Measurements from ENCODE around the gene CCDC141. TPM values are rescaled to one million over a fixed set of nuclear protein-coding genes. Genes with fewer than 3 reads are reported as not detected.

CCDC141 gene
- total RNA-seq, 1 experiment from 2014 or later = 0.30 TPM

- no peak for DNase-seq
- Histone ChIP-seq H3K4me2 (ENCODE audit: low read depth, low read length, poor library complexity, severe bottlenecking) (no peak overlapping the region), H3K27me3 (ENCODE audit: low read length) (no peaks in the 10 kb centered on the region), H3K9ac (ENCODE audit: low read length) (no peak overlapping the region), H3K36me3 (ENCODE audit: insufficient read depth, low read length) (no peaks in the 10 kb centered on the region), H4K20me1 (ENCODE audit: insufficient read depth, low read depth, low read length) (no peaks in the 10 kb centered on the region), H3K9me3 (ENCODE audit: low read length) (no peaks in the 10 kb centered on the region), H3K79me2 (ENCODE audit: low read length) (no peaks in the 10 kb centered on the region), H3K27ac (ENCODE audit: low read length) (no peak overlapping the region), H3K9me2 (replicated peaks; ENCODE audit: insufficient read depth, low read length) (no peaks in the 10 kb centered on the region), H3K4me3 (ENCODE audit: low read length) (no peak overlapping the region), H3K4me1 (ENCODE audit: low read length) (no peaks in the 10 kb centered on the region), H2AFZ (ENCODE audit: low read length) (no peak overlapping the region)
Measured at GRCh38 chr2:178845566-178846457, 204.1 kb downstream of the CCDC141 start.

GRCh38 chr2:178844701-178845100, 205.2 kb downstream of the CCDC141 start:
- no peaks in the 10 kb centered on the region for H3K36me3 ChIP-seq (ENCODE audit: insufficient read depth, low read length)
- no peaks in the 10 kb centered on the region for H3K4me1 ChIP-seq (ENCODE audit: low read length)
- H2AFZ ChIP-seq (ENCODE audit: low read length) = no peak overlapping the region
- no peaks in the 10 kb centered on the region for H3K9me3 ChIP-seq (ENCODE audit: low read length)
- no peak overlapping the region for H3K4me3 ChIP-seq (ENCODE audit: low read length)
- no peaks in the 10 kb centered on the region for H3K9me2 ChIP-seq (replicated peaks; ENCODE audit: insufficient read depth, low read length)
- DNase-seq = no peak
- H3K79me2 ChIP-seq (ENCODE audit: low read length) = no peaks in the 10 kb centered on the region
- H4K20me1 ChIP-seq (ENCODE audit: insufficient read depth, low read depth, low read length) = no peaks in the 10 kb centered on the region
- no peak overlapping the region for H3K27ac ChIP-seq (ENCODE audit: low read length)
- no peak overlapping the region for H3K9ac ChIP-seq (ENCODE audit: low read length)
- no peak overlapping the region for H3K4me2 ChIP-seq (ENCODE audit: low read depth, low read length, poor library complexity, severe bottlenecking)
- H3K27me3 ChIP-seq (ENCODE audit: low read length) = no peaks in the 10 kb centered on the region

GRCh38 chr2:178844269-178844668, 205.7 kb downstream of the CCDC141 start:
- no peak overlapping the region for H3K4me2 ChIP-seq (ENCODE audit: low read depth, low read length, poor library complexity, severe bottlenecking)
- no peak overlapping the region for H3K4me3 ChIP-seq (ENCODE audit: low read length)
- H3K4me1 ChIP-seq (ENCODE audit: low read length) = no peaks in the 10 kb centered on the region
- H3K27me3 ChIP-seq (ENCODE audit: low read length) = no peaks in the 10 kb centered on the region
- H2AFZ ChIP-seq (ENCODE audit: low read length) = no peak overlapping the region
- H3K79me2 ChIP-seq (ENCODE audit: low read length) = no peaks in the 10 kb centered on the region
- H3K9me2 ChIP-seq (replicated peaks; ENCODE audit: insufficient read depth, low read length) = no peaks in the 10 kb centered on the region
- no peaks in the 10 kb centered on the region for H3K9me3 ChIP-seq (ENCODE audit: low read length)
- H3K36me3 ChIP-seq (ENCODE audit: insufficient read depth, low read length) = no peaks in the 10 kb centered on the region
- DNase-seq = no peak
- H3K27ac ChIP-seq (ENCODE audit: low read length) = no peak overlapping the region
- no peak overlapping the region for H3K9ac ChIP-seq (ENCODE audit: low read length)
- H4K20me1 ChIP-seq (ENCODE audit: insufficient read depth, low read depth, low read length) = no peaks in the 10 kb centered on the region

- no peak overlapping the region for H2AFZ ChIP-seq (ENCODE audit: low read length)
- no peaks in the 10 kb centered on the region for H3K79me2 ChIP-seq (ENCODE audit: low read length)
- no peaks in the 10 kb centered on the region for H3K4me1 ChIP-seq (ENCODE audit: low read length)
- H3K4me2 ChIP-seq (ENCODE audit: low read depth, low read length, poor library complexity, severe bottlenecking) = no peak overlapping the region
- H3K36me3 ChIP-seq (ENCODE audit: insufficient read depth, low read length) = no peaks in the 10 kb centered on the region
- H3K27ac ChIP-seq (ENCODE audit: low read length) = no peak overlapping the region
- DNase-seq = no peak
- H3K4me3 ChIP-seq (ENCODE audit: low read length) = no peak overlapping the region
- no peaks in the 10 kb centered on the region for H3K9me3 ChIP-seq (ENCODE audit: low read length)
- H4K20me1 ChIP-seq (ENCODE audit: insufficient read depth, low read depth, low read length) = no peaks in the 10 kb centered on the region
- no peak overlapping the region for H3K9ac ChIP-seq (ENCODE audit: low read length)
- no peaks in the 10 kb centered on the region for H3K27me3 ChIP-seq (ENCODE audit: low read length)
- no peaks in the 10 kb centered on the region for H3K9me2 ChIP-seq (replicated peaks; ENCODE audit: insufficient read depth, low read length)
Measured at GRCh38 chr2:178843697-178844096, 206.2 kb downstream of the CCDC141 start.

GRCh38 chr2:178836807-178837206, 213.1 kb downstream of the CCDC141 start:
- Histone ChIP-seq H3K79me2 (ENCODE audit: low read length) (no peaks in the 10 kb centered on the region), H3K4me3 (ENCODE audit: low read length) (no peak overlapping the region), H3K4me2 (ENCODE audit: low read depth, low read length, poor library complexity, severe bottlenecking) (no peak overlapping the region), H4K20me1 (ENCODE audit: insufficient read depth, low read depth, low read length) (no peaks in the 10 kb centered on the region), H3K9me3 (ENCODE audit: low read length) (no peaks in the 10 kb centered on the region), H3K9ac (ENCODE audit: low read length) (no peak overlapping the region), H3K9me2 (replicated peaks; ENCODE audit: insufficient read depth, low read length) (no peaks in the 10 kb centered on the region), H3K4me1 (ENCODE audit: low read length) (no peaks in the 10 kb centered on the region), H3K36me3 (ENCODE audit: insufficient read depth, low read length) (no peaks in the 10 kb centered on the region), H3K27ac (ENCODE audit: low read length) (no peak overlapping the region), H3K27me3 (ENCODE audit: low read length) (no peaks in the 10 kb centered on the region), H2AFZ (ENCODE audit: low read length) (no peak overlapping the region)
- no peak for DNase-seq

GRCh38 chr2:178834086-178834485, 215.9 kb downstream of the CCDC141 start:
- H3K27ac ChIP-seq (ENCODE audit: low read length) = no peak overlapping the region
- no peaks in the 10 kb centered on the region for H3K27me3 ChIP-seq (ENCODE audit: low read length)
- no peaks in the 10 kb centered on the region for H3K9me3 ChIP-seq (ENCODE audit: low read length)
- H3K4me1 ChIP-seq (ENCODE audit: low read length) = no peaks in the 10 kb centered on the region
- H3K9me2 ChIP-seq (replicated peaks; ENCODE audit: insufficient read depth, low read length) = no peaks in the 10 kb centered on the region
- H2AFZ ChIP-seq (ENCODE audit: low read length) = no peak overlapping the region
- no peak overlapping the region for H3K4me2 ChIP-seq (ENCODE audit: low read depth, low read length, poor library complexity, severe bottlenecking)
- no peaks in the 10 kb centered on the region for H3K36me3 ChIP-seq (ENCODE audit: insufficient read depth, low read length)
- no peak overlapping the region for H3K9ac ChIP-seq (ENCODE audit: low read length)
- DNase-seq = no peak
- no peaks in the 10 kb centered on the region for H4K20me1 ChIP-seq (ENCODE audit: insufficient read depth, low read depth, low read length)
- H3K79me2 ChIP-seq (ENCODE audit: low read length) = no peaks in the 10 kb centered on the region
- H3K4me3 ChIP-seq (ENCODE audit: low read length) = no peak overlapping the region

- Histone ChIP-seq H3K27ac (ENCODE audit: low read length) (no peak overlapping the region), H3K9ac (ENCODE audit: low read length) (no peak overlapping the region), H3K4me1 (ENCODE audit: low read length) (no peaks in the 10 kb centered on the region), H3K4me2 (ENCODE audit: low read depth, low read length, poor library complexity, severe bottlenecking) (no peak overlapping the region), H3K27me3 (ENCODE audit: low read length) (no peaks in the 10 kb centered on the region), H3K36me3 (ENCODE audit: insufficient read depth, low read length) (no peaks in the 10 kb centered on the region), H3K9me2 (replicated peaks; ENCODE audit: insufficient read depth, low read length) (no peaks in the 10 kb centered on the region), H3K79me2 (ENCODE audit: low read length) (no peaks in the 10 kb centered on the region), H3K9me3 (ENCODE audit: low read length) (no peaks in the 10 kb centered on the region), H4K20me1 (ENCODE audit: insufficient read depth, low read depth, low read length) (no peaks in the 10 kb centered on the region), H3K4me3 (ENCODE audit: low read length) (no peak overlapping the region), H2AFZ (ENCODE audit: low read length) (no peak overlapping the region)
- no peak for DNase-seq
Measured at GRCh38 chr2:178833382-178833781, 216.6 kb downstream of the CCDC141 start.

- Histone ChIP-seq H3K9ac (ENCODE audit: low read length) (no peak overlapping the region), H2AFZ (ENCODE audit: low read length) (no peak overlapping the region), H3K27me3 (ENCODE audit: low read length) (no peaks in the 10 kb centered on the region), H3K27ac (ENCODE audit: low read length) (no peak overlapping the region), H4K20me1 (ENCODE audit: insufficient read depth, low read depth, low read length) (no peaks in the 10 kb centered on the region), H3K4me2 (ENCODE audit: low read depth, low read length, poor library complexity, severe bottlenecking) (no peak overlapping the region), H3K79me2 (ENCODE audit: low read length) (no peaks in the 10 kb centered on the region), H3K4me1 (ENCODE audit: low read length) (no peaks in the 10 kb centered on the region), H3K36me3 (ENCODE audit: insufficient read depth, low read length) (no peaks in the 10 kb centered on the region), H3K9me2 (replicated peaks; ENCODE audit: insufficient read depth, low read length) (no peaks in the 10 kb centered on the region), H3K4me3 (ENCODE audit: low read length) (no peak overlapping the region), H3K9me3 (ENCODE audit: low read length) (no peaks in the 10 kb centered on the region)
- no peak for DNase-seq
Measured at GRCh38 chr2:178830451-178830850, 219.5 kb downstream of the CCDC141 start.

All from Karpas-422 (cell line).